ENCODE results near the gene NEK9.

- TF ChIP-seq ZNF8 (CRISPR knock-in tag; IDR thresholded peaks at IDR 0.05), result no peak
- TF ChIP-seq ZFP3 (CRISPR knock-in tag; IDR thresholded peaks at IDR 0.05), result no peak
- TF ChIP-seq TSHZ2 (CRISPR knock-in tag; IDR thresholded peaks at IDR 0.05), result no peak
Observed at GRCh38 chr14:75088153-75088552, 38.7 kb downstream of the NEK9 start.

Data from SK-N-SH treated with all-trans-retinoic acid at 6 μM for 48 hours (cell line).